RPMI8226 (cell line): ENCODE measurements around the gene TMEM145.

Experiments used
- DNase-seq: peaks from one replicate; pipeline ENCODE4 v3.0.0-alpha.2; 2015

Gene TMEM145

DNA sequence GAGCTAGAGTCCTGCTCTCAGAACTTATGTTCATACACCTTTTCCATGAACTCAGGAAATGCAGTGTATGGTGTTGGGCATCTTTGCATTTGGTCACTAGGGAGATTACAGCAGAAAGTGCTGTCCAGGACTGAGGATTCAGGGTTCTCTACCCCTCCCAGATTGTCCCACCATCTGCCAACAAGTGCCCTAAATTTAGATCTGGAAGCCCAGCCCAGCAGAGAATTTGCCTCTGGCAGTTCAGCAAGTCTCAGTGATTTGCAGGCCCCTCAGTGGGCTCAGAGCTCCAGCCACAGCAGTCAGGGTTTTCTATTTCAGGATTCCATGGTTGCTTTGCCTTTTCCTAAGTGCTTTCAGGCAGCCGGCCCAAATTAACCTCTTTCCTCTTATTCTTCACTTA lies 53.6 kb downstream of the TMEM145 start:
- DNase-seq: no peak

DNA sequence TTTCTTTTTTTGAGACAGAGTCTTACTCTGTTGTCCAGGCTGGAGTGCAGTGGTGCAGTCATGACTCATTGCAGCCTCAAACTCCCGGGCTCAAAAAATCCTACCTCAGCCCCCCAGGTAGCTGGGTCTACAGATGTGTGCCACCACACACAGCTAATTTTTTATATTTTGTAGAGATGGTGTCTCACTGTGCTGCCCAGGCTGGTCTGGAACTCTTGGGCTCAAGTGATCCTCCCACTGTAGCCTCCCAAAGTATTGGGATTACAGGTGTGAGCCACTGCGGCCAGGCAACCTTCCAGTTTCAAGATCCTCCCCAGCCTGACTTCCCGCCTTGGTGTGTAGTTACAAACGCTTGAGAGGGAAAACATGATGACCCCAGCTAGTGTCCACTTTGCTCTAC lies 54.8 kb downstream of the TMEM145 start:
- DNase-seq: no peak

DNA sequence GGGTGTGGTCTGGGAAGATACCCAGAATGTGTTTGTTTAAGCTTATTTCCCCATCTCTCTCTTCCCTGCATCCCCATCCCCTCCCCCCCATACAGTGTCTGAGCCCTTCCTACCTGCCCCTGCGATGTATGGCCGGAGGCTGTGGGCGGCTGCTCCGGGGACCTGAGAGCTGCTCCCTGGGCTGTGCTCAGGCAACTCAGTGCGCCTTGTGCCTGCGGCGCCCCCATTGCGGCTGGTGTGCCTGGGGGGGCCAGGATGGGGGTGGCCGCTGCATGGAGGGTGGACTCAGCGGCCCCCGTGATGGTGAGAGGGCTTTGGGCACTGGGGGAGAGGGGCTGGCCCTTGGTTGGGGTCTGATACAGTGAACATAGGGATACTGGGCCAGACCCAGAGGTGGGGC lies 55.3 kb downstream of the TMEM145 start:
- DNase-seq: no peak

DNA sequence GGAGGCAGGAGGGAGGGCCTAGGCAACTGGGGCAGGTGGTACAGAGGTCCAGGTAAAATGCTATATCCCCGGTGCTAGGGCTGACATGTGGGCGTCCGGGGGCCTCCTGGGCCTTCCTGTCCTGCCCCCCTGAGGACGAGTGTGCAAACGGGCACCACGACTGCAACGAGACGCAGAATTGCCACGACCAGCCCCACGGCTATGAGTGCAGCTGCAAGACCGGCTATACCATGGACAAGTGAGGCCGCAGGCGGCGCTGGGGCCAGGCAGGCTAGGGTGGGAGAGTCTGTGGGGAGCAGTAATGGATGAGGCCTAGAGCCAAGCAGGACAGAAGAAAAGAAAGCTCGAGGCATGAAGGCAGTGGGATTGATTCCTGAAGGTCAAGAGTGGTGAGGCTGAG lies 55.7 kb downstream of the TMEM145 start:
- DNase-seq: no peak

GRCh38 chr19:42369433-42370067 lies 56.4 kb downstream of the TMEM145 start:
- no peak for DNase-seq

- no peak for DNase-seq
Measured at GRCh38 chr19:42370068-42370520, 57.0 kb downstream of the TMEM145 start.

DNA sequence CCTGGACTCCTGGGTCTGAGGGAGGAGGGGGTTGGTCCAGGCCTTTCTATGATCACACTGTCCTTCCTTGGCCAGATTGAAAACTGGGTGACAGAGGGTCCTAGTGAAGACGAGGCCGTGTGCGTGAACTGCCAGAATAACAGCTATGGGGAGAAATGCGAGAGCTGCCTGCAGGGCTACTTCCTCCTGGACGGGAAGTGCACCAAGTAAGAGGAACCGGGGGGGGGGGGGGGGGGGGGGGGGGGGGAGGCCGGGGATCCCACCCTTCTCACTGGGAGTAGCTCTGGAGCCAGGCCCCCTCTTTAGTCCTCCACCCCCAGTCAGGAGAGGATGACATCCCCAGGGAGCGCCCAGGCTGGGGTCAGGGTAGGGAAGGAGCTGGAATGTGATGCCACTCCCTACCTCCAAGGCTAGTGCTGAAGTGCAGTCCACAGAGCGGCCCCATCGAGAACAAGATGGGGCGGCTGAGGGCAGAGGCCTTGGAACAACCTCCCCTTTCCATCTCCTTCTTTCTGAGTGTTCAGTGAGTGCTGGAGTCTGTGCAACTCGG lies 57.6 kb downstream of the TMEM145 start:
- DNase-seq: no peak
